Keratinocyte (primary cell): ENCODE measurements around the gene ACP7. TPM values are rescaled to one million over a fixed set of nuclear protein-coding genes. Genes with fewer than 3 reads are reported as not detected.

ENCODE experiments used
- DNase-seq: peaks from one replicate; pipeline ENCODE4 v3.0.0-alpha.2; 2011; ENCODE audit warnings: low read depth, missing footprints, low spot score
- FAIRE-seq: peaks from 2 replicates; lab custom pipeline; 2011; peaks lifted over from hg19 to GRCh38; lab: Jason Lieb, UNC
- H2AFZ ChIP-seq: 2 replicates; pipeline ENCODE4 v1.6.0; 2012; ENCODE audit warnings: low read length, control low read depth, inconsistent platforms; ENCODE audit not compliant: control insufficient read depth
- H3K27ac ChIP-seq: 2 replicates; pipeline ENCODE4 v1.5.1; 2011; ENCODE audit warnings: low read length; ENCODE audit not compliant: control insufficient read depth, insufficient read depth
- H3K27me3 ChIP-seq: 3 replicates; pipeline ENCODE4 v1.6.0; 2011; ENCODE audit warnings: low read length; ENCODE audit not compliant: control insufficient read depth, insufficient read depth; ENCODE audit errors: extremely low read depth
- H3K36me3 ChIP-seq, 2 experiments: 2 replicates in 1 of 2; 3 replicates in 1 of 2; pipeline ENCODE4 v1.5.1; 2011; ENCODE audit warnings: low read length in 2 of 2, mild to moderate bottlenecking in 1 of 2; ENCODE audit not compliant: control insufficient read depth in 2 of 2, insufficient read depth in 2 of 2; ENCODE audit errors: extremely low read depth in 1 of 2
- H3K4me1 ChIP-seq: 3 replicates; pipeline ENCODE4 v1.5.1; 2011; ENCODE audit warnings: low read length; ENCODE audit not compliant: control insufficient read depth, insufficient read depth; ENCODE audit errors: extremely low read depth
- H3K4me2 ChIP-seq: 3 replicates; pipeline ENCODE4 v1.6.0; 2011; ENCODE audit warnings: low read depth, low read length; ENCODE audit not compliant: control insufficient read depth, insufficient read depth; ENCODE audit errors: extremely low read depth
- H3K4me3 ChIP-seq, 3 experiments: fragments of 200-600 bp in 1 of 3; sonication (generic) in 1 of 3; 2 replicates in 2 of 3; 3 replicates in 1 of 3; pipeline ENCODE4 v1.5.1; 2011 to 2016; ENCODE audit warnings: low read length in 3 of 3, mild to moderate bottlenecking in 3 of 3, control low read depth in 2 of 3, inconsistent platforms in 1 of 3, low read depth in 1 of 3, mixed read lengths in 1 of 3, mixed run types in 1 of 3, moderate library complexity in 1 of 3; ENCODE audit not compliant: control insufficient read depth in 2 of 3, insufficient read depth in 2 of 3; ENCODE audit errors: extremely low read depth in 1 of 3
- H3K79me2 ChIP-seq: 2 replicates; pipeline ENCODE4 v1.6.0; 2012; ENCODE audit warnings: low read length; ENCODE audit not compliant: control insufficient read depth, insufficient read depth
- H3K9ac ChIP-seq: 3 replicates; pipeline ENCODE4 v1.6.0; 2011; ENCODE audit warnings: low read length; ENCODE audit not compliant: control insufficient read depth, insufficient read depth; ENCODE audit errors: extremely low read depth
- H3K9me1 ChIP-seq: 3 replicates; pipeline ENCODE4 v1.6.0; 2011; ENCODE audit warnings: low read length; ENCODE audit not compliant: control insufficient read depth, insufficient read depth; ENCODE audit errors: extremely low read depth
- H3K9me3 ChIP-seq: 2 replicates; pipeline ENCODE4 v1.5.1; 2012; ENCODE audit warnings: low read depth, low read length; ENCODE audit not compliant: control insufficient read depth
- H4K20me1 ChIP-seq: 3 replicates; pipeline ENCODE4 v1.6.0; 2011; ENCODE audit warnings: low read length; ENCODE audit not compliant: control insufficient read depth, insufficient read depth; ENCODE audit errors: extremely low read depth
- CTCF ChIP-seq, 3 experiments: IDR thresholded peaks in 1 of 3; conservative IDR thresholded peaks in 1 of 3; optimal IDR thresholded peaks in 1 of 3; 2 replicates in 2 of 3; 3 replicates in 1 of 3; pipeline versions ENCODE3 to v1.5.1; 2011; ENCODE audit warnings: low read length in 3 of 3, mild to moderate bottlenecking in 3 of 3, moderate library complexity in 2 of 3, control low read depth in 1 of 3, inconsistent platforms in 1 of 3; ENCODE audit not compliant: insufficient read depth in 2 of 3; ENCODE audit errors: extremely low read depth in 1 of 3
- EZH2 ChIP-seq: IDR thresholded peaks from one replicate; pipeline ENCODE4 v1.6.1; 2012; ENCODE audit warnings: inconsistent platforms, mild to moderate bottlenecking, low read length, moderate library complexity
- dilution Hi-C: fragments of 300-500 bp; cut with MboI; formaldehyde crosslinking; loops from one replicate; pipeline ENCODE4 v1.7.0; 2020; ENCODE audit warnings: low sequenced_read_pairs; ENCODE audit not compliant: extremely low pct_ligation_motif_present
- polyA plus RNA-seq, 5 experiments: library from polyadenylated mRNA; depleted of rRNA in 3 of 5; stranded (reverse) in 3 of 5; stranded (forward) in 1 of 5; unstranded in 1 of 5; fragments of >200 nt; gene quantifications; 1 replicate in 1 of 5; 2 replicates in 3 of 5; 3 replicates in 1 of 5; pipeline versions ENCODE4 v1.2.1 to v1.2.3, GENCODE V29; 2011 to 2012; ENCODE audit warnings: missing spikeins in 2 of 5, low read depth in 1 of 5, low replicate concordance in 1 of 5

ACP7 gene
- polyA plus RNA-seq, 1 donor (not counting 4 experiments of a cell fraction or from before 2014, with no cell fraction given) = 0.09 TPM

- H3K4me2 ChIP-seq = no peak overlapping the region
- no peak overlapping the region for H2AFZ ChIP-seq
- TF ChIP-seq CTCF (optimal IDR thresholded peaks at IDR 0.05 in 1 of 3, IDR thresholded peaks at IDR 0.05 in 1 of 3, conservative IDR thresholded peaks at IDR 0.05 in 1 of 3; ENCODE audit: extremely low read depth in 1 of 3, insufficient read depth in 2 of 3, low read length in 3 of 3) (no peak), EZH2 (no peak)
- H3K9me1 ChIP-seq = no peaks in the 10 kb centered on the region
- H3K9me3 ChIP-seq = no peaks in the 10 kb centered on the region
- no peak overlapping the region for H3K4me3 ChIP-seq
- dilution Hi-C loops = no loop called here
- no peak overlapping the region for H3K27ac ChIP-seq
- DNase-seq (no peak), FAIRE-seq (no peak)
- no peak overlapping the region for H3K9ac ChIP-seq
- H4K20me1 ChIP-seq = peaks cover 3% of the 10 kb centered on the region
- peaks cover 72% of the 10 kb centered on the region for H3K79me2 ChIP-seq
- H3K36me3 ChIP-seq = no peaks in the 10 kb centered on the region
- peaks cover 16% of the 10 kb centered on the region for H3K4me1 ChIP-seq
- H3K27me3 ChIP-seq = no peaks in the 10 kb centered on the region
Measured at GRCh38 chr19:39127812-39128515, 43.8 kb downstream of the ACP7 start.

GRCh38 chr19:39128516-39129079 is 44.4 kb downstream of the ACP7 start:
- Histone ChIP-seq H3K9me1 (no peaks in the 10 kb centered on the region), H3K27me3 (no peaks in the 10 kb centered on the region), H3K9ac (no peak overlapping the region), H3K4me2 (no peak overlapping the region), H4K20me1 (peaks cover 3% of the 10 kb centered on the region), H3K36me3 (no peaks in the 10 kb centered on the region), H3K9me3 (no peaks in the 10 kb centered on the region), H3K79me2 (peaks cover 78% of the 10 kb centered on the region), H2AFZ (no peak overlapping the region), H3K4me1 (peaks cover 17% of the 10 kb centered on the region), H3K27ac (no peak overlapping the region), H3K4me3 (no peak overlapping the region)
- no peak for TF ChIP-seq CTCF (optimal IDR thresholded peaks at IDR 0.05 in 1 of 3, IDR thresholded peaks at IDR 0.05 in 1 of 3, conservative IDR thresholded peaks at IDR 0.05 in 1 of 3; ENCODE audit: extremely low read depth in 1 of 3, insufficient read depth in 2 of 3, low read length in 3 of 3)
- no peak for TF ChIP-seq EZH2
- FAIRE-seq (no peak), DNase-seq (no peak)
- dilution Hi-C loops = no loop called here
